Fibroblast of pulmonary artery (primary cell): Measurements from ENCODE around the gene ZNF213.

Experiments
- DNase-seq: peaks from one replicate; pipeline ENCODE4 v3.0.0-alpha.2; 2010; ENCODE audit warnings: low read depth
- H3K4me3 ChIP-seq: replicated peaks from 2 replicates; pipeline ENCODE4 v1.5.1; 2011; ENCODE audit warnings: low read depth, mild to moderate bottlenecking, control low read depth, low read length, moderate library complexity
- TF ChIP-seq, protein P1 (sequence below): IDR thresholded peaks from 2 replicates; pipeline ENCODE4 v1.5.1; 2011; ENCODE audit warnings: mild to moderate bottlenecking, control low read depth, low read length, inconsistent platforms; ENCODE audit errors: missing control alignments

Gene ZNF213

DNA sequence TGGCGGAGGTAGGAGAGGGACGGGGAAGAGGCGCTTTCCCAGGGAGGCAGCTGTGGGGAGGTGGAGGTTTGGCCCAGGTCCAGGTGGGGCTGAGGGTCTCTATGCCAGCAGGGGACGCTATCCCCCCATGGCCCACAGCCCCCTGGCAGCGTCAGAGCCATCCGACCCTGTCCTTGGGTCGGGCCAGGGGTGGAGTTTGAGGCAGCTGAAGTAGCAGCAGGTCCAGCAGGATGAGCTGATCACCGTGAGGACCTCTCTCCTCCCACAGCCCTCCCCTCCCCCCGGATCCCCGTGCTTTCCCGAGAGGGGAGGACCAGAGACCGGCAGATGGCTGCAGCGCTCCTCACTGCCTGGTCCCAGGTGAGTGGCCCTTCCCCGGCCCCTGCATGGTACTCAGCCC is 19.3 kb upstream of the ZNF213 start:
- no peak overlapping the region for H3K4me3 ChIP-seq
- TF ChIP-seq, protein P1, sequence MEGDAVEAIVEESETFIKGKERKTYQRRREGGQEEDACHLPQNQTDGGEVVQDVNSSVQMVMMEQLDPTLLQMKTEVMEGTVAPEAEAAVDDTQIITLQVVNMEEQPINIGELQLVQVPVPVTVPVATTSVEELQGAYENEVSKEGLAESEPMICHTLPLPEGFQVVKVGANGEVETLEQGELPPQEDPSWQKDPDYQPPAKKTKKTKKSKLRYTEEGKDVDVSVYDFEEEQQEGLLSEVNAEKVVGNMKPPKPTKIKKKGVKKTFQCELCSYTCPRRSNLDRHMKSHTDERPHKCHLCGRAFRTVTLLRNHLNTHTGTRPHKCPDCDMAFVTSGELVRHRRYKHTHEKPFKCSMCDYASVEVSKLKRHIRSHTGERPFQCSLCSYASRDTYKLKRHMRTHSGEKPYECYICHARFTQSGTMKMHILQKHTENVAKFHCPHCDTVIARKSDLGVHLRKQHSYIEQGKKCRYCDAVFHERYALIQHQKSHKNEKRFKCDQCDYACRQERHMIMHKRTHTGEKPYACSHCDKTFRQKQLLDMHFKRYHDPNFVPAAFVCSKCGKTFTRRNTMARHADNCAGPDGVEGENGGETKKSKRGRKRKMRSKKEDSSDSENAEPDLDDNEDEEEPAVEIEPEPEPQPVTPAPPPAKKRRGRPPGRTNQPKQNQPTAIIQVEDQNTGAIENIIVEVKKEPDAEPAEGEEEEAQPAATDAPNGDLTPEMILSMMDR: no peak
- DNase-seq: no peak

DNA sequence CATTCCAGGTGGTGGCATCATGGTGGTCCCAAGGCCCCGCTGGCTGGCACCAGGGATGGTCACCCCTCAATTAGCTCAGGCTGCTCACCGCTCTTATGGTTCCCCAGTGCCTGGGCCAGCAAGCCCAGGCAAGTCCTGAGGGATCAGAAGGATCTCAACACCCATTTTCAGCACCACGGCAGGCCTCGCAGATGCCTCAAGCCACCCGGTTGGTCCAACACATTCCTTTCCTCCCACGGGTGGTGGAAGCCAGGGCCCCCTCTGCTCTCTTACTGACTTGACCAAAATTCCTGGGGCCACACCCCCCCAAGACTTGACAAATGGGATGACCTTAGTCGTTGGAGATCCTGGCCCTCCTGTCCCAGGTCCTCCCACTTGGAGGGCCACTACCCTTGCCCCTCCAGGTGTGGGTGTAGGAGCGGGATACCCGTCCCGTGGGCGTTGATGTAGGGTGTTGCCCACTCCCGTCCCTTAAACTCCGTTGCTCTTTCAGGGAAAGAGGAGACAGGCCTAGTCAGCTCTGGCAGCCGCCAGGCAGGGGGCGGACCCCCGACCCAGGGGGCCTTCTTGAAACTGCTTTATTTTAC is 16.5 kb upstream of the ZNF213 start:
- no peak overlapping the region for H3K4me3 ChIP-seq
- TF ChIP-seq, protein P1: no peak
- no peak for DNase-seq

DNA sequence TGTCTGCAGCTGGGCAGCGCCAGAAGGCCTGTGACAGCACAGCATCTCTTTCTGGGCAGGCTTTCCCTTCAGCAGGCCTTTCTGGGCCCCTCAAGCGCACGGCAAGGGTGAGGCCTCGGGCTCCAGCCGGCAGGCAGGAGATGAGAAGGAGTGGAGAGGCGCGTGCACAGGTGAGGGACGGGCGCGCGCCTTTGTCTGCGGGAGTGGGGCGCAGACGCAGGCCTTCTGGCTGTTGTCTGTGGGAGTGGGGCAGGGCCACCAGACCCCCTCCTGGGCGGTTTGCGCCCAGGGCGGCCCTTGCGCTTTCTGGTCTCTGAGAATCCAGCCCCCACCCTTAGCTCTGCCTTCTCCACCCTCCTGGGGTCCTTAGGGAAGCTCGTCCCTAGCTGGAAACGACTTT is 16.0 kb upstream of the ZNF213 start:
- DNase-seq: no peak
- TF ChIP-seq, protein P1: no peak
- H3K4me3 ChIP-seq: no peak overlapping the region

DNA sequence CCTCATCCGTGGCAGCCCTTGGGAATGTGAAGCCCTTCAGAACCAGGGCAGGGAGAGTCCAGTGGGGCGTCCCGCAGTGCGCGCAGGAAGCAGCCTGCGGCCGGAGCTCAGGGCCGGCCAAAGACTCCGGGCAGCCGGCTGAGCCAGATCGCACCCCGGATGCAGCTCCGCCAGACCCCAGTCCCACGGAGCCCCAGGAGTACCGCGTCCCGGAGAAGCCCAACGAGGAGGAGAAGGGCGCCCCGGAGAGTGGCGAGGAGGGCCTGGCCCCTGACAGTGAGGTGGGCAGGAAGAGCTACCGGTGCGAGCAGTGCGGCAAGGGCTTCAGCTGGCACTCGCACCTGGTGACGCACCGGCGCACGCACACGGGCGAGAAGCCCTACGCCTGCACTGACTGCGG is 15.5 kb upstream of the ZNF213 start:
- TF ChIP-seq, protein P1: no peak
- DNase-seq: no peak
- no peak overlapping the region for H3K4me3 ChIP-seq

DNA sequence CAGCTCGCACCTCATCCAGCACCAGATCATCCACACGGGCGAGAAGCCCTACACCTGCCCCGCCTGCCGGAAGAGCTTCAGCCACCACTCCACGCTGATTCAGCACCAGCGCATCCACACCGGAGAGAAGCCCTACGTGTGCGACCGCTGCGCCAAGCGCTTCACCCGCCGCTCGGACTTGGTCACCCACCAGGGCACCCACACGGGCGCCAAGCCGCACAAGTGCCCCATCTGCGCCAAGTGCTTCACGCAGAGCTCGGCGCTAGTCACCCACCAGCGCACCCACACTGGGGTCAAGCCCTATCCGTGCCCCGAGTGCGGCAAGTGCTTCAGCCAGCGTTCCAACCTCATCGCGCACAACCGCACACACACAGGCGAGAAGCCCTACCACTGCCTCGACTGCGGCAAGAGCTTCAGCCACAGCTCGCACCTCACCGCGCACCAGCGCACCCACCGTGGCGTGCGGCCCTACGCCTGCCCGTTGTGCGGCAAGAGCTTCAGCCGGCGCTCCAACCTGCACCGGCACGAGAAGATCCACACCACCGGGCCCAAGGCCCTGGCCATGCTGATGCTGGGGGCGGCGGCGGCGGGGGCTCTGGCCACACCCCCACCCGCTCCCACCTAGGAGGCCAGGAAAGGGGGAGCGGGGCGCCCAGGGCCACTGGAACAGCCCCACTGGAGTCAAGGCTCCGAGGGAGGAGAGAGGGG is 15.0 kb upstream of the ZNF213 start:
- DNase-seq: no peak
- TF ChIP-seq, protein P1: no peak
- no peak overlapping the region for H3K4me3 ChIP-seq

DNA sequence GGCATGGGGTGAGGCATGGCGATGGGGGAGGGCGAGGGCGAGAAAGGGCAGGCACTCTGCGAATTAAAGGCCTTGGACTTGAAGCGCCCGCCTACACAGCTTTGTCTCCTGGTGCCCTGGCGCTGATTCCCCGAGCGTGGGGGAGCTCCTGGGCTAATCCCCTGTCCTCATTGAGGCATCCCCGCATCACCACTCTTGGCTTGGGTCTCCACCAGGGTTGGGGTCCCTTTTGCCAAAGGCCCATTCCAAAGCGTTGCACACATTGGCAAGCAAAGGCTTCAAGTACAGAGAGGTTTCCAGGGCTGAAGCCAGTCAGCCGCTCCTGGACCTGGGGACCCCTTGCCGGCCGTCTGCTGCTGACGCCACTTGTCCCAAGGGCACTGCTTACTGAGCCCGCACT is 14.4 kb upstream of the ZNF213 start:
- TF ChIP-seq, protein P1: no peak
- no peak for DNase-seq
- H3K4me3 ChIP-seq: no peak overlapping the region
